Measurements from ENCODE around the gene ZNF182.
"Not testable (repeated sequence)": the region's sequence is repeated elsewhere in the genome, so short reads cannot be mapped to it uniquely, and the experiment has no call there.

The ZNF182 gene

DNA sequence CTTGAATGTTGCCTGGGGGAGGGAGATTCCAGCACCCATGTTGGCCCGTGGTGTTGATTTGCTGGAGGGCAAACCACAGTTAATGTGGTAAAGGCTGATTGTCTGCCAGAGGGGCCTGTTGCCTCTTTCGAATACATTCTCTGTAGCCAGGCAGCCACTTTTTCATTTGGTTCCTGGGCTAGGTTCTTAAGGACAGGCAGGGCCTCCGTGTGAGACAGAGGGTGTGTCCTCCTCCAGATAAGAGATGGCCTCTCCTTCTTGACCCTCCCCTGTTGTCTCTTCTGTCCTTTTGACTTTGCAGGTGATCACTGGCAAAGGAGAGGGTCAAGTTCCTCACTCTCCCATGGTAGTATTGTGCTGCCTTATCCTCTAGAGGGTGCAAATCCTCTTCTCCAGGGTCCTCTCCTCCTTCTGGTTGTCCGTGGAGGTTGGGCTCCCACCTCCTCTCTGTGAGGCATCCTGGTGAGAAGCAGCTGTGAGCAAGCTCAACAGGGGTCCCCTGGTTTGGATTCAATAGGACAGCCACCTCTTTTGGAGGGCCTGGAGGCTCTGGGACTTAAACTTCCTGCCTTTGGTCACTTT is 44.9 kb downstream of the ZNF182 start:
- Histone ChIP-seq H3K79me2 (ENCODE audit: insufficient read depth, low read length) (no peaks in the 10 kb centered on the region), H3K9me3 (ENCODE audit: insufficient read depth, low read depth, low read length) (no peaks in the 10 kb centered on the region), H3K4me2 (ENCODE audit: low read depth, low read length, poor library complexity, severe bottlenecking) (no peak overlapping the region), H2AFZ (ENCODE audit: low read length) (no peak overlapping the region), H3K9me2 (replicated peaks; ENCODE audit: low read depth, low read length) (no peaks in the 10 kb centered on the region), H3K36me3 (ENCODE audit: insufficient read depth, low read length) (no peaks in the 10 kb centered on the region), H3K9ac (ENCODE audit: low read depth, low read length, poor library complexity, severe bottlenecking) (no peak overlapping the region), H3F3A (ENCODE audit: low read depth) (no peaks in the 10 kb centered on the region), H3K4me1 (ENCODE audit: insufficient read depth, low read length, poor library complexity, severe bottlenecking) (no peaks in the 10 kb centered on the region), H3K4me3 (ENCODE audit: low read length, poor library complexity, severe bottlenecking) (no peak overlapping the region), H4K20me1 (ENCODE audit: insufficient read depth, low read length, poor library complexity, severe bottlenecking) (no peaks in the 10 kb centered on the region), H3K27me3 (ENCODE audit: insufficient read depth, low read length, poor library complexity, severe bottlenecking) (no peaks in the 10 kb centered on the region)
- TF ChIP-seq CTCF (conservative IDR thresholded peaks at IDR 0.05; ENCODE audit: low read length) (peak; percentile 53), EZH2phosphoT487 (IDR thresholded peaks at IDR 0.05; ENCODE audit: borderline replicate concordance) (no peak)

DNA sequence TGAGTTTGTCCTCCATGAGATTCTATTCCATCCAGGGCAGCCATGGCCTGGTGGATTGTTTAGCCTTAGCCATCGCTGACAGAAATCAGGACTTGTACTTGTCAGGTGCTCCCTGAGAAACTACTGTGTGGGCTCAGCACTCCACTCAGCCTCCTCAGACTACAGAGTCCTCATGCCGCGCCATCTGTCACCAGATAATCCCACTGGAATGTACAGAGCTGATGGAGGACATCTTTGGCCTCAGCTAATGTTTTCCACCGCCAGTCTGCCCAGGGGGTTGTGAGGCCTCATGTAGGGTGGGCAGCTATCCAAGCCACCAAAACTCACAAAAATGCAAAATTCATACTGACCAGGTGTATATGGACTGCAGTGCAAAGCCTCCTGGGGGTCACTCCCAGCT is 45.6 kb downstream of the ZNF182 start:
- H3K9ac ChIP-seq (ENCODE audit: low read depth, low read length, poor library complexity, severe bottlenecking); H3K9me3 ChIP-seq (ENCODE audit: insufficient read depth, low read depth, low read length); H4K20me1 ChIP-seq (ENCODE audit: insufficient read depth, low read length, poor library complexity, severe bottlenecking); H3K9me2 ChIP-seq (replicated peaks; ENCODE audit: low read depth, low read length); H3F3A ChIP-seq (ENCODE audit: low read depth); H3K36me3 ChIP-seq (ENCODE audit: insufficient read depth, low read length); H3K4me2 ChIP-seq (ENCODE audit: low read depth, low read length, poor library complexity, severe bottlenecking); H3K79me2 ChIP-seq (ENCODE audit: insufficient read depth, low read length); H3K4me3 ChIP-seq (ENCODE audit: low read length, poor library complexity, severe bottlenecking); H2AFZ ChIP-seq (ENCODE audit: low read length); H3K27me3 ChIP-seq (ENCODE audit: insufficient read depth, low read length, poor library complexity, severe bottlenecking); H3K4me1 ChIP-seq (ENCODE audit: insufficient read depth, low read length, poor library complexity, severe bottlenecking): not testable (repeated sequence)

GRCh38 chrX:47956016-47956415 is 47.8 kb downstream of the ZNF182 start:
- Histone ChIP-seq H3K36me3 (ENCODE audit: insufficient read depth, low read length) (no peaks in the 10 kb centered on the region), H3K9me2 (replicated peaks; ENCODE audit: low read depth, low read length) (no peaks in the 10 kb centered on the region), H3K4me2 (ENCODE audit: low read depth, low read length, poor library complexity, severe bottlenecking) (no peak overlapping the region), H3K9me3 (ENCODE audit: insufficient read depth, low read depth, low read length) (no peaks in the 10 kb centered on the region; the same call in 1 of the 2 replicates), H3F3A (ENCODE audit: low read depth) (no peaks in the 10 kb centered on the region), H3K4me3 (ENCODE audit: low read length, poor library complexity, severe bottlenecking) (no peak overlapping the region), H3K27me3 (ENCODE audit: insufficient read depth, low read length, poor library complexity, severe bottlenecking) (no peaks in the 10 kb centered on the region), H3K4me1 (ENCODE audit: insufficient read depth, low read length, poor library complexity, severe bottlenecking) (no peaks in the 10 kb centered on the region), H4K20me1 (ENCODE audit: insufficient read depth, low read length, poor library complexity, severe bottlenecking) (no peaks in the 10 kb centered on the region), H3K79me2 (ENCODE audit: insufficient read depth, low read length) (no peaks in the 10 kb centered on the region), H2AFZ (ENCODE audit: low read length) (no peak overlapping the region), H3K9ac (ENCODE audit: low read depth, low read length, poor library complexity, severe bottlenecking) (no peak overlapping the region)
- no peak for TF ChIP-seq EZH2phosphoT487 (IDR thresholded peaks at IDR 0.05; ENCODE audit: borderline replicate concordance)
- TF ChIP-seq CTCF (conservative IDR thresholded peaks at IDR 0.05; ENCODE audit: low read length), result no peak

DNA sequence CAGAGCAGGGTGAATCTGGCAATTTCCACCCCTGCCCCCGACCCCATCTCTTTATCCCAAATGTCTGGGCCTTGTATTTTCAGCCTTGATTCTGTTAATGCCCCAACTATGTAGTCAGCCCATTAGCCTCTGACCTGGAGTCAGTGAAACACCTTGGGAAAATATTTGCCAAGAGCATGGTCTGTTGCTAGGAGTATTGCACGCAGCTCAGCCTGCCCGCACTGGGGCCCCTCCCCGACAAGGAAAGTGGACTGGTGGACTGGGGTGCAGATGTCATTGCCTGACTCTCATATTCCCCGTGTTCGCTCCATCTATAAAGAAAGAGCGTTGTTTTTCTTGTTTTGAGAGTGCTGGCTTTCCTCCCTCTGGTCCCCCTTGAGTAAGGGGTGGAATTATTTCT is 48.5 kb downstream of the ZNF182 start:
- H3K9me3 ChIP-seq (ENCODE audit: insufficient read depth, low read depth, low read length); H3K4me1 ChIP-seq (ENCODE audit: insufficient read depth, low read length, poor library complexity, severe bottlenecking); H2AFZ ChIP-seq (ENCODE audit: low read length); H4K20me1 ChIP-seq (ENCODE audit: insufficient read depth, low read length, poor library complexity, severe bottlenecking); H3F3A ChIP-seq (ENCODE audit: low read depth); H3K36me3 ChIP-seq (ENCODE audit: insufficient read depth, low read length); H3K9me2 ChIP-seq (replicated peaks; ENCODE audit: low read depth, low read length); H3K9ac ChIP-seq (ENCODE audit: low read depth, low read length, poor library complexity, severe bottlenecking); H3K4me3 ChIP-seq (ENCODE audit: low read length, poor library complexity, severe bottlenecking); H3K79me2 ChIP-seq (ENCODE audit: insufficient read depth, low read length); H3K4me2 ChIP-seq (ENCODE audit: low read depth, low read length, poor library complexity, severe bottlenecking); H3K27me3 ChIP-seq (ENCODE audit: insufficient read depth, low read length, poor library complexity, severe bottlenecking): not testable (repeated sequence)

All from Loucy (cell line).